ENCODE measurements around the gene LIPE. TPM values are rescaled to one million over a fixed set of nuclear protein-coding genes. Genes with fewer than 3 reads are reported as not detected.

The LIPE gene
- total RNA-seq, 1 experiment from 2014 or later, result 10.2 TPM

GRCh38 chr19:42362342-42362741, 64.8 kb downstream of the LIPE start:
- ATAC-seq (no peak), DNase-seq (ENCODE audit: low spot score) (no peak)
- Mint-ChIP-seq H3K4me1 (peaks cover 27% of the 10 kb centered on the region), H3K27ac (no peak overlapping the region), H3K36me3 (peaks cover 39% of the 10 kb centered on the region), H3K27me3 (ENCODE audit: low read depth) (no peaks in the 10 kb centered on the region), H3K4me3 (no peak overlapping the region), H3K9me3 (peaks cover 11% of the 10 kb centered on the region)
- no peak for TF ChIP-seq USF1 (CRISPR knock-in tag; IDR thresholded peaks at IDR 0.05)
- no peak for TF ChIP-seq ETV6 (CRISPR knock-in tag; IDR thresholded peaks at IDR 0.05)
- TF ChIP-seq ZNF425 (CRISPR knock-in tag; conservative IDR thresholded peaks at IDR 0.05), result no peak
- TF ChIP-seq IRF2 (CRISPR knock-in tag; IDR thresholded peaks at IDR 0.05; ENCODE audit: borderline replicate concordance, low read depth), result no peak
- TF ChIP-seq, protein P1, sequence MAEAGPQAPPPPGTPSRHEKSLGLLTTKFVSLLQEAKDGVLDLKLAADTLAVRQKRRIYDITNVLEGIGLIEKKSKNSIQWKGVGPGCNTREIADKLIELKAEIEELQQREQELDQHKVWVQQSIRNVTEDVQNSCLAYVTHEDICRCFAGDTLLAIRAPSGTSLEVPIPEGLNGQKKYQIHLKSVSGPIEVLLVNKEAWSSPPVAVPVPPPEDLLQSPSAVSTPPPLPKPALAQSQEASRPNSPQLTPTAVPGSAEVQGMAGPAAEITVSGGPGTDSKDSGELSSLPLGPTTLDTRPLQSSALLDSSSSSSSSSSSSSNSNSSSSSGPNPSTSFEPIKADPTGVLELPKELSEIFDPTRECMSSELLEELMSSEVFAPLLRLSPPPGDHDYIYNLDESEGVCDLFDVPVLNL (CRISPR knock-in tag; IDR thresholded peaks at IDR 0.05; ENCODE audit: borderline replicate concordance, low read depth), result no peak
- no peak for TF ChIP-seq TP53 (CRISPR knock-in tag; IDR thresholded peaks at IDR 0.05)
- no peak for TF ChIP-seq E2F5 (CRISPR knock-in tag; IDR thresholded peaks at IDR 0.05)
- TF ChIP-seq, protein P2, sequence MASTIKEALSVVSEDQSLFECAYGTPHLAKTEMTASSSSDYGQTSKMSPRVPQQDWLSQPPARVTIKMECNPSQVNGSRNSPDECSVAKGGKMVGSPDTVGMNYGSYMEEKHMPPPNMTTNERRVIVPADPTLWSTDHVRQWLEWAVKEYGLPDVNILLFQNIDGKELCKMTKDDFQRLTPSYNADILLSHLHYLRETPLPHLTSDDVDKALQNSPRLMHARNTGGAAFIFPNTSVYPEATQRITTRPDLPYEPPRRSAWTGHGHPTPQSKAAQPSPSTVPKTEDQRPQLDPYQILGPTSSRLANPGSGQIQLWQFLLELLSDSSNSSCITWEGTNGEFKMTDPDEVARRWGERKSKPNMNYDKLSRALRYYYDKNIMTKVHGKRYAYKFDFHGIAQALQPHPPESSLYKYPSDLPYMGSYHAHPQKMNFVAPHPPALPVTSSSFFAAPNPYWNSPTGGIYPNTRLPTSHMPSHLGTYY (CRISPR knock-in tag; IDR thresholded peaks at IDR 0.05), result no peak
- TF ChIP-seq FOXP1 (CRISPR knock-in tag; IDR thresholded peaks at IDR 0.05; ENCODE audit: borderline replicate concordance), result no peak
- TF ChIP-seq PRRX2 (CRISPR knock-in tag; IDR thresholded peaks at IDR 0.05), result no peak
- no peak for TF ChIP-seq EMX1 (CRISPR knock-in tag; IDR thresholded peaks at IDR 0.05)
- no peak for TF ChIP-seq ZSCAN18 (CRISPR knock-in tag; IDR thresholded peaks at IDR 0.05)
- no peak for TF ChIP-seq ESRRA (CRISPR knock-in tag; IDR thresholded peaks at IDR 0.05; ENCODE audit: borderline replicate concordance)
- no peak for TF ChIP-seq RORB (CRISPR knock-in tag; IDR thresholded peaks at IDR 0.05)
- no peak for TF ChIP-seq TEAD1 (CRISPR knock-in tag; IDR thresholded peaks at IDR 0.05)
- no peak for TF ChIP-seq GRHL2 (CRISPR knock-in tag; IDR thresholded peaks at IDR 0.05; ENCODE audit: insufficient replicate concordance, severe bottlenecking)
- TF ChIP-seq MLX (CRISPR knock-in tag; IDR thresholded peaks at IDR 0.05), result no peak
- TF ChIP-seq MXD4 (CRISPR knock-in tag; IDR thresholded peaks at IDR 0.05; ENCODE audit: borderline replicate concordance), result no peak
- TF ChIP-seq, protein P3, sequence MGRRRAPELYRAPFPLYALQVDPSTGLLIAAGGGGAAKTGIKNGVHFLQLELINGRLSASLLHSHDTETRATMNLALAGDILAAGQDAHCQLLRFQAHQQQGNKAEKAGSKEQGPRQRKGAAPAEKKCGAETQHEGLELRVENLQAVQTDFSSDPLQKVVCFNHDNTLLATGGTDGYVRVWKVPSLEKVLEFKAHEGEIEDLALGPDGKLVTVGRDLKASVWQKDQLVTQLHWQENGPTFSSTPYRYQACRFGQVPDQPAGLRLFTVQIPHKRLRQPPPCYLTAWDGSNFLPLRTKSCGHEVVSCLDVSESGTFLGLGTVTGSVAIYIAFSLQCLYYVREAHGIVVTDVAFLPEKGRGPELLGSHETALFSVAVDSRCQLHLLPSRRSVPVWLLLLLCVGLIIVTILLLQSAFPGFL (CRISPR knock-in tag; IDR thresholded peaks at IDR 0.05; ENCODE audit: borderline replicate concordance), result no peak
- ChIA-PET POLR2A (no interaction called here), CTCF (no interaction called here)
